ENCODE data around the gene FAM222A. TPM values are rescaled to one million over a fixed set of nuclear protein-coding genes. Genes with fewer than 3 reads are reported as not detected.
A peak's percentile ranks its signal among the peaks of the same experiment; 100 is the strongest.

The FAM222A gene
- total RNA-seq, 1 experiment from 2014 or later = 1.6 TPM

DNA sequence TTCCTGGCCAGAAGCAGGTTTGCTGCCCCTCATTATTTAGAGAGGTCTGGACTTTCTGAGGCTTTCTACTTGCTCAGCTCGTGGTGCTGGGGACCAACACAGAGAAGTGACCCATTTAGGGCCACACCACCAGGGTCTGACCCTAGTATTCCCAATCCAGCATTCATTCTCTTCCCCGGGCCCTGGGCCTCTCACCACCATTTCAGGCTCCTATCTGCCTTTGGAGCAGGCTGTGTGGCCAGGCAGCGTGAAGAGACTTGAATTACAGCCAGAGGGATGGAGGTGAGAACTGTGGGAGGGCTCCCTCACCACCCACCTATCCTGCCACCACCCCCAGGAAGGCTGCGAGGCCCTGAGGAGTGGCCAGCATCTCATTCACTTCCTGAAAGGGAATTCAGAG lies 24.6 kb downstream of the FAM222A start:
- DNase-seq (ENCODE audit: low spot score) (peak; percentile 8), ATAC-seq (no peak)
- Mint-ChIP-seq H3K36me3 (no peaks in the 10 kb centered on the region), H3K9me3 (no peaks in the 10 kb centered on the region), H3K4me1 (peaks cover 34% of the 10 kb centered on the region), H3K4me3 (no peak overlapping the region), H3K27ac (no peak overlapping the region), H3K27me3 (ENCODE audit: low read depth) (no peaks in the 10 kb centered on the region)
- ChIA-PET POLR2A (no interaction called here), CTCF (interaction anchor here (0.7 to 5.4 kb wide), 4 partner anchors 16 to 141 kb away, joined by 4 to 50 read pairs (median 12); no protein-coding TSS in a partner anchor)
- TF ChIP-seq, protein P1, sequence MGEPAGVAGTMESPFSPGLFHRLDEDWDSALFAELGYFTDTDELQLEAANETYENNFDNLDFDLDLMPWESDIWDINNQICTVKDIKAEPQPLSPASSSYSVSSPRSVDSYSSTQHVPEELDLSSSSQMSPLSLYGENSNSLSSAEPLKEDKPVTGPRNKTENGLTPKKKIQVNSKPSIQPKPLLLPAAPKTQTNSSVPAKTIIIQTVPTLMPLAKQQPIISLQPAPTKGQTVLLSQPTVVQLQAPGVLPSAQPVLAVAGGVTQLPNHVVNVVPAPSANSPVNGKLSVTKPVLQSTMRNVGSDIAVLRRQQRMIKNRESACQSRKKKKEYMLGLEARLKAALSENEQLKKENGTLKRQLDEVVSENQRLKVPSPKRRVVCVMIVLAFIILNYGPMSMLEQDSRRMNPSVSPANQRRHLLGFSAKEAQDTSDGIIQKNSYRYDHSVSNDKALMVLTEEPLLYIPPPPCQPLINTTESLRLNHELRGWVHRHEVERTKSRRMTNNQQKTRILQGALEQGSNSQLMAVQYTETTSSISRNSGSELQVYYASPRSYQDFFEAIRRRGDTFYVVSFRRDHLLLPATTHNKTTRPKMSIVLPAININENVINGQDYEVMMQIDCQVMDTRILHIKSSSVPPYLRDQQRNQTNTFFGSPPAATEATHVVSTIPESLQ (CRISPR knock-in tag; IDR thresholded peaks at IDR 0.05) = no peak
- TF ChIP-seq ZMAT4 (CRISPR knock-in tag; IDR thresholded peaks at IDR 0.05) (no peak), SMAD4 (CRISPR knock-in tag; IDR thresholded peaks at IDR 0.05) (no peak), RELA (CRISPR knock-in tag; IDR thresholded peaks at IDR 0.05; ENCODE audit: borderline replicate concordance) (no peak), KAT7 (CRISPR knock-in tag; IDR thresholded peaks at IDR 0.05; ENCODE audit: borderline replicate concordance) (no peak), ZNF425 (CRISPR knock-in tag; conservative IDR thresholded peaks at IDR 0.05) (no peak), E2F1 (CRISPR knock-in tag; IDR thresholded peaks at IDR 0.05) (no peak), TCF7 (CRISPR knock-in tag; IDR thresholded peaks at IDR 0.05; ENCODE audit: low read depth) (no peak), NFYB (CRISPR knock-in tag; conservative IDR thresholded peaks at IDR 0.05; ENCODE audit: low read depth) (no peak), ZNF671 (CRISPR knock-in tag; IDR thresholded peaks at IDR 0.05) (no peak), TEAD4 (CRISPR knock-in tag; IDR thresholded peaks at IDR 0.05) (no peak), FOXJ3 (CRISPR knock-in tag; IDR thresholded peaks at IDR 0.05; ENCODE audit: borderline replicate concordance) (no peak)
- TF ChIP-seq, protein P2, sequence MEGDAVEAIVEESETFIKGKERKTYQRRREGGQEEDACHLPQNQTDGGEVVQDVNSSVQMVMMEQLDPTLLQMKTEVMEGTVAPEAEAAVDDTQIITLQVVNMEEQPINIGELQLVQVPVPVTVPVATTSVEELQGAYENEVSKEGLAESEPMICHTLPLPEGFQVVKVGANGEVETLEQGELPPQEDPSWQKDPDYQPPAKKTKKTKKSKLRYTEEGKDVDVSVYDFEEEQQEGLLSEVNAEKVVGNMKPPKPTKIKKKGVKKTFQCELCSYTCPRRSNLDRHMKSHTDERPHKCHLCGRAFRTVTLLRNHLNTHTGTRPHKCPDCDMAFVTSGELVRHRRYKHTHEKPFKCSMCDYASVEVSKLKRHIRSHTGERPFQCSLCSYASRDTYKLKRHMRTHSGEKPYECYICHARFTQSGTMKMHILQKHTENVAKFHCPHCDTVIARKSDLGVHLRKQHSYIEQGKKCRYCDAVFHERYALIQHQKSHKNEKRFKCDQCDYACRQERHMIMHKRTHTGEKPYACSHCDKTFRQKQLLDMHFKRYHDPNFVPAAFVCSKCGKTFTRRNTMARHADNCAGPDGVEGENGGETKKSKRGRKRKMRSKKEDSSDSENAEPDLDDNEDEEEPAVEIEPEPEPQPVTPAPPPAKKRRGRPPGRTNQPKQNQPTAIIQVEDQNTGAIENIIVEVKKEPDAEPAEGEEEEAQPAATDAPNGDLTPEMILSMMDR (IDR thresholded peaks at IDR 0.05) = no peak
- TF ChIP-seq, protein P3, sequence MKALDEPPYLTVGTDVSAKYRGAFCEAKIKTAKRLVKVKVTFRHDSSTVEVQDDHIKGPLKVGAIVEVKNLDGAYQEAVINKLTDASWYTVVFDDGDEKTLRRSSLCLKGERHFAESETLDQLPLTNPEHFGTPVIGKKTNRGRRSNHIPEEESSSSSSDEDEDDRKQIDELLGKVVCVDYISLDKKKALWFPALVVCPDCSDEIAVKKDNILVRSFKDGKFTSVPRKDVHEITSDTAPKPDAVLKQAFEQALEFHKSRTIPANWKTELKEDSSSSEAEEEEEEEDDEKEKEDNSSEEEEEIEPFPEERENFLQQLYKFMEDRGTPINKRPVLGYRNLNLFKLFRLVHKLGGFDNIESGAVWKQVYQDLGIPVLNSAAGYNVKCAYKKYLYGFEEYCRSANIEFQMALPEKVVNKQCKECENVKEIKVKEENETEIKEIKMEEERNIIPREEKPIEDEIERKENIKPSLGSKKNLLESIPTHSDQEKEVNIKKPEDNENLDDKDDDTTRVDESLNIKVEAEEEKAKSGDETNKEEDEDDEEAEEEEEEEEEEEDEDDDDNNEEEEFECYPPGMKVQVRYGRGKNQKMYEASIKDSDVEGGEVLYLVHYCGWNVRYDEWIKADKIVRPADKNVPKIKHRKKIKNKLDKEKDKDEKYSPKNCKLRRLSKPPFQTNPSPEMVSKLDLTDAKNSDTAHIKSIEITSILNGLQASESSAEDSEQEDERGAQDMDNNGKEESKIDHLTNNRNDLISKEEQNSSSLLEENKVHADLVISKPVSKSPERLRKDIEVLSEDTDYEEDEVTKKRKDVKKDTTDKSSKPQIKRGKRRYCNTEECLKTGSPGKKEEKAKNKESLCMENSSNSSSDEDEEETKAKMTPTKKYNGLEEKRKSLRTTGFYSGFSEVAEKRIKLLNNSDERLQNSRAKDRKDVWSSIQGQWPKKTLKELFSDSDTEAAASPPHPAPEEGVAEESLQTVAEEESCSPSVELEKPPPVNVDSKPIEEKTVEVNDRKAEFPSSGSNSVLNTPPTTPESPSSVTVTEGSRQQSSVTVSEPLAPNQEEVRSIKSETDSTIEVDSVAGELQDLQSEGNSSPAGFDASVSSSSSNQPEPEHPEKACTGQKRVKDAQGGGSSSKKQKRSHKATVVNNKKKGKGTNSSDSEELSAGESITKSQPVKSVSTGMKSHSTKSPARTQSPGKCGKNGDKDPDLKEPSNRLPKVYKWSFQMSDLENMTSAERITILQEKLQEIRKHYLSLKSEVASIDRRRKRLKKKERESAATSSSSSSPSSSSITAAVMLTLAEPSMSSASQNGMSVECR (CRISPR knock-in tag; IDR thresholded peaks at IDR 0.05; ENCODE audit: borderline replicate concordance) = no peak
- TF ChIP-seq, protein P4, sequence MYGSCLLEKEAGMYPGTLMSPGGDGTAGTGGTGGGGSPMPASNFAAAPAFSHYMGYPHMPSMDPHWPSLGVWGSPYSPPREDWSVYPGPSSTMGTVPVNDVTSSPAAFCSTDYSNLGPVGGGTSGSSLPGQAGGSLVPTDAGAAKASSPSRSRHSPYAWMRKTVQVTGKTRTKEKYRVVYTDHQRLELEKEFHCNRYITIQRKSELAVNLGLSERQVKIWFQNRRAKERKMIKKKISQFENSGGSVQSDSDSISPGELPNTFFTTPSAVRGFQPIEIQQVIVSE (CRISPR knock-in tag; IDR thresholded peaks at IDR 0.05; ENCODE audit: borderline replicate concordance) = no peak
- TF ChIP-seq, protein P5, sequence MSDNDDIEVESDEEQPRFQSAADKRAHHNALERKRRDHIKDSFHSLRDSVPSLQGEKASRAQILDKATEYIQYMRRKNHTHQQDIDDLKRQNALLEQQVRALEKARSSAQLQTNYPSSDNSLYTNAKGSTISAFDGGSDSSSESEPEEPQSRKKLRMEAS (CRISPR knock-in tag; IDR thresholded peaks at IDR 0.05) = no peak

Data from WTC11 (cell line).